Upper lobe of left lung (tissue), 4 donors: ENCODE measurements around the gene BICRA.

Experiments used
- CTCF ChIP-seq, 6 experiments: fragments of 450-650 bp in 4 of 6; fragments of 200-600 bp in 2 of 6; sonication (generic) in 2 of 6; IDR thresholded peaks; one replicate each; pipeline ENCODE4 v1.5.1; 2016 to 2019; ENCODE audit warnings: antibody characterized with exemption in 6 of 6
- EP300 ChIP-seq, 4 donors: sonication (generic); formaldehyde crosslinking; IDR thresholded peaks; one replicate each; pipeline ENCODE4 v1.5.1; 2017; ENCODE audit warnings: antibody characterized with exemption in 4 of 4, control low read depth in 2 of 4
- POLR2A ChIP-seq, 4 donors: fragments of 450-650 bp; IDR thresholded peaks; one replicate each; pipeline ENCODE4 v1.5.1; 2016 to 2017; ENCODE audit warnings: antibody characterized with exemption in 4 of 4, mild to moderate bottlenecking in 2 of 4
- POLR2AphosphoS5 ChIP-seq, 2 donors: sonication (generic); formaldehyde crosslinking; IDR thresholded peaks; one replicate each; pipeline ENCODE4 v1.5.1; 2017; ENCODE audit warnings: antibody characterized with exemption in 2 of 2

GRCh38 chr19:47687906-47688305 lies 79.0 kb downstream of the BICRA start:
- no peak for TF ChIP-seq CTCF (IDR thresholded peaks at IDR 0.05)
- TF ChIP-seq EP300 (IDR thresholded peaks at IDR 0.05): no peak
- no peak for TF ChIP-seq POLR2AphosphoS5 (IDR thresholded peaks at IDR 0.05)
- TF ChIP-seq POLR2A (IDR thresholded peaks at IDR 0.05): no peak
